ENCODE measurements around the gene ANK2. TPM values are rescaled to one million over a fixed set of nuclear protein-coding genes. Genes with fewer than 3 reads are reported as not detected.

The ANK2 gene
- total and polyA plus RNA-seq, 2 of the 13 experiments (the other 11 are each of a cell fraction or from before 2014, with no cell fraction given), result 2.7 to 15.1 TPM

DNA sequence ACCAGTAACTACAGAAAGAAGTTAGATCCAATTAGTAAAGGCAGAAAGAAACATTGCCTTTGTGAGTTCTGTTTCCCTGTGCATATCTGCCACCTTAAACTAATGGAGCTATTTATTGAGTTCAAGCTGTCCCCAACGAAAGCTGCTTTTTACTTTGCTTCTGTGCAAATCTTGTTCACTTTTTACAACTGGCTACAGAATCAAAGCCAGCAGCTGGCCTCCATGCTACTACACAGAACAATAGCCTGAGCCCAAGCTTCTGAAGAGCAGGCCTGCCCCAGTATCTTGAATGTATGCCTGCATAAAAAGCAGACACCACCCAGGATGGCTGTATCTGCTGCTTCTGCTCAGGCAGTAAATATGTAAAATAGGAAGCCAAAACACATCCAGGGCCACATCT is 28.1 kb downstream of the ANK2 start (continued):
- no peak for TF ChIP-seq FOXC1 (CRISPR knock-in tag; IDR thresholded peaks at IDR 0.05; ENCODE audit: borderline replicate concordance)
- TF ChIP-seq ZNF724P (CRISPR knock-in tag; IDR thresholded peaks at IDR 0.05; ENCODE audit: borderline replicate concordance), result no peak
- TF ChIP-seq HMG20B (CRISPR knock-in tag; conservative IDR thresholded peaks at IDR 0.05), result no peak

GRCh38 chr4:113078066-113078465 is 28.6 kb downstream of the ANK2 start:
- ChIA-PET CTCF (ENCODE audit: low intra/inter-chr PET ratio, low total read pairs) (no interaction called here), POLR2A (no interaction called here)
- no peak overlapping the region for H3K4me2 ChIP-seq (ENCODE audit: low read depth, low read length)
- in situ Hi-C loops (cut with HindIII; ENCODE audit: extremely low pct_ligation_motif_present, low pct_unique_long_range_greater_than_20kb) (no loop called here), intact Hi-C loops (cut with micrococcal nuclease; ENCODE audit: unreplicated experiment) (no loop called here)
- peaks cover 0 to 3% of the 10 kb centered on the region in 2 experiments; a peak in 1 of 5 replicates for H3K27me3 ChIP-seq (ENCODE audit: control insufficient read depth in 1 of 2, insufficient read depth in 2 of 2, low read length in 2 of 2)
- no peak for FAIRE-seq
- H3K4me3 ChIP-seq (replicated peaks in 1 of 3; ENCODE audit: insufficient read depth in 1 of 3, low read depth in 2 of 3, low read length in 3 of 3), result no peak overlapping the region
- TF ChIP-seq HOXA7 (CRISPR knock-in tag; IDR thresholded peaks at IDR 0.05) (no peak), POLR2AphosphoS2 (IDR thresholded peaks at IDR 0.05; ENCODE audit: low read depth, low read length) (no peak), FOXJ3 (CRISPR knock-in tag; IDR thresholded peaks at IDR 0.05; ENCODE audit: borderline replicate concordance) (no peak), GMEB1 (CRISPR knock-in tag; IDR thresholded peaks at IDR 0.05; ENCODE audit: borderline replicate concordance) (no peak), TCF7L2 (IDR thresholded peaks at IDR 0.05; ENCODE audit: low read depth, low read length) (no peak), MYC (CRISPR knock-in tag; IDR thresholded peaks at IDR 0.05; ENCODE audit: borderline replicate concordance) (no peak), MZF1 (CRISPR knock-in tag; IDR thresholded peaks at IDR 0.05; ENCODE audit: borderline replicate concordance) (no peak), ZNF672 (CRISPR knock-in tag; IDR thresholded peaks at IDR 0.05) (no peak)
- TF ChIP-seq, protein P1, sequence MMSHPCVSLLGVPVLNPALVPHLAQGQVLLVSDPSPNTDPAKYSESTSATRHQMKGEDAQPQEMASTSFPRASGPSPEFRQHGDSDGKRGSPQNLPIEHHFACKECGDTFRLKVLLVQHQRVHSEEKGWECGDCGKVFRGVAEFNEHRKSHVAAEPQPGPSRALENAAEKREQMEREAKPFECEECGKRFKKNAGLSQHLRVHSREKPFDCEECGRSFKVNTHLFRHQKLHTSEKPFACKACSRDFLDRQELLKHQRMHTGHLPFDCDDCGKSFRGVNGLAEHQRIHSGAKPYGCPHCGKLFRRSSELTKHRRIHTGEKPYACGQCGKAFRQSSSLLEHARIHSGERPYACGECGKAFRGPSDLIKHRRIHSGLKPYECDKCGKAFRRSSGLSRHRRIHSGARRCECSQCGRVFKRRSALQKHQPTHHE (CRISPR knock-in tag; IDR thresholded peaks at IDR 0.05; ENCODE audit: borderline replicate concordance), result no peak
- TF ChIP-seq, protein P2, sequence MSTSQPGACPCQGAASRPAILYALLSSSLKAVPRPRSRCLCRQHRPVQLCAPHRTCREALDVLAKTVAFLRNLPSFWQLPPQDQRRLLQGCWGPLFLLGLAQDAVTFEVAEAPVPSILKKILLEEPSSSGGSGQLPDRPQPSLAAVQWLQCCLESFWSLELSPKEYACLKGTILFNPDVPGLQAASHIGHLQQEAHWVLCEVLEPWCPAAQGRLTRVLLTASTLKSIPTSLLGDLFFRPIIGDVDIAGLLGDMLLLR (CRISPR knock-in tag; IDR thresholded peaks at IDR 0.05), result no peak
- no peaks in the 10 kb centered on the region for H3K9me3 ChIP-seq (ENCODE audit: low read length)
- ATAC-seq, result no peak
- H4K20me1 ChIP-seq (ENCODE audit: insufficient read depth, low read length), result no peaks in the 10 kb centered on the region
- no peak overlapping the region for H2AFZ ChIP-seq (ENCODE audit: low read length)
- H3K79me2 ChIP-seq (ENCODE audit: insufficient read depth, low read length), result no peaks in the 10 kb centered on the region
- DNase-seq (ENCODE audit: low spot score), result no peak
- H3K4me1 ChIP-seq (ENCODE audit: insufficient read depth, low read length), result peaks cover 7% of the 10 kb centered on the region
- H3K9ac ChIP-seq (ENCODE audit: insufficient read depth, low read depth, low read length), result no peak overlapping the region
- no TSS peak for BruUV-seq (replicated peaks)
- no peak overlapping the region for H3K27ac ChIP-seq (ENCODE audit: extremely low read length, insufficient read depth, low read length)
- H3K36me3 ChIP-seq (replicated peaks in 1 of 2; ENCODE audit: control insufficient read depth in 1 of 2, insufficient read depth in 2 of 2, low read length in 2 of 2), result no peaks in the 10 kb centered on the region
- WGBS (ENCODE audit: low lambda C conversion rate), result 42% methylated on average over 5 of the region's 5 CpGs
